ENCODE results near the gene LRRC10B.
"Not testable (repeated sequence)": the region's sequence is repeated elsewhere in the genome, so short reads cannot be mapped to it uniquely, and the experiment has no call there.

Gene LRRC10B

GRCh38 chr11:61476371-61476770 lies 32.2 kb upstream of the LRRC10B start:
- no peak overlapping the region for H3K4me3 ChIP-seq (ENCODE audit: low read depth, low read length)
- H3K27me3 ChIP-seq (ENCODE audit: control insufficient read depth, insufficient read depth, low read length) = no peaks in the 10 kb centered on the region
- no peaks in the 10 kb centered on the region for H3K36me3 ChIP-seq (ENCODE audit: control insufficient read depth, insufficient read depth, low read length)
- H3K9me3 ChIP-seq (ENCODE audit: control insufficient read depth, insufficient read depth, low read depth, low read length) = no peaks in the 10 kb centered on the region
- peaks cover 14% of the 10 kb centered on the region; the same call in 1 of the 2 replicates for H3K4me1 ChIP-seq (ENCODE audit: control insufficient read depth, insufficient read depth, low read length)
- H3K9ac ChIP-seq (ENCODE audit: low read length) = no peak overlapping the region
- H3K27ac ChIP-seq (ENCODE audit: low read depth, low read length) = no peak overlapping the region

GRCh38 chr11:61477126-61477525 lies 31.4 kb upstream of the LRRC10B start:
- Histone ChIP-seq H3K4me3 (ENCODE audit: low read depth, low read length) (no peak overlapping the region), H3K9ac (ENCODE audit: low read length) (no peak overlapping the region), H3K4me1 (ENCODE audit: control insufficient read depth, insufficient read depth, low read length) (peaks cover 21% of the 10 kb centered on the region), H3K27ac (ENCODE audit: low read depth, low read length) (no peak overlapping the region), H3K9me3 (ENCODE audit: control insufficient read depth, insufficient read depth, low read depth, low read length) (no peaks in the 10 kb centered on the region), H3K36me3 (ENCODE audit: control insufficient read depth, insufficient read depth, low read length) (no peaks in the 10 kb centered on the region), H3K27me3 (ENCODE audit: control insufficient read depth, insufficient read depth, low read length) (no peaks in the 10 kb centered on the region)

GRCh38 chr11:61477727-61478148 lies 30.8 kb upstream of the LRRC10B start:
- H3K27ac ChIP-seq (ENCODE audit: low read depth, low read length) = no peak overlapping the region
- H3K4me3 ChIP-seq (ENCODE audit: low read depth, low read length) = no peak overlapping the region
- H3K9ac ChIP-seq (ENCODE audit: low read length) = no peak overlapping the region
- no peaks in the 10 kb centered on the region for H3K9me3 ChIP-seq (ENCODE audit: control insufficient read depth, insufficient read depth, low read depth, low read length)
- H3K4me1 ChIP-seq (ENCODE audit: control insufficient read depth, insufficient read depth, low read length) = peaks cover 24% of the 10 kb centered on the region
- no peaks in the 10 kb centered on the region for H3K27me3 ChIP-seq (ENCODE audit: control insufficient read depth, insufficient read depth, low read length)
- H3K36me3 ChIP-seq (ENCODE audit: control insufficient read depth, insufficient read depth, low read length) = no peaks in the 10 kb centered on the region

GRCh38 chr11:61479360-61480058 lies 29.0 kb upstream of the LRRC10B start:
- H3K4me1 ChIP-seq (ENCODE audit: control insufficient read depth, insufficient read depth, low read length) = peaks cover 28% of the 10 kb centered on the region
- not testable (repeated sequence) for H3K27me3 ChIP-seq (ENCODE audit: control insufficient read depth, insufficient read depth, low read length); H3K27ac ChIP-seq (ENCODE audit: low read depth, low read length); H3K9ac ChIP-seq (ENCODE audit: low read length); H3K4me3 ChIP-seq (ENCODE audit: low read depth, low read length); H3K36me3 ChIP-seq (ENCODE audit: control insufficient read depth, insufficient read depth, low read length); H3K9me3 ChIP-seq (ENCODE audit: control insufficient read depth, insufficient read depth, low read depth, low read length)

GRCh38 chr11:61480261-61480993 lies 28.1 kb upstream of the LRRC10B start:
- peaks cover 28% of the 10 kb centered on the region for H3K4me1 ChIP-seq (ENCODE audit: control insufficient read depth, insufficient read depth, low read length)
- no peak overlapping the region for H3K27ac ChIP-seq (ENCODE audit: low read depth, low read length)
- no peak overlapping the region for H3K9ac ChIP-seq (ENCODE audit: low read length)
- H3K9me3 ChIP-seq (ENCODE audit: control insufficient read depth, insufficient read depth, low read depth, low read length) = no peaks in the 10 kb centered on the region
- H3K36me3 ChIP-seq (ENCODE audit: control insufficient read depth, insufficient read depth, low read length) = no peaks in the 10 kb centered on the region
- H3K27me3 ChIP-seq (ENCODE audit: control insufficient read depth, insufficient read depth, low read length) = no peaks in the 10 kb centered on the region
- H3K4me3 ChIP-seq (ENCODE audit: low read depth, low read length) = no peak overlapping the region

GRCh38 chr11:61480994-61481335 lies 27.6 kb upstream of the LRRC10B start:
- Histone ChIP-seq H3K9ac (ENCODE audit: low read length) (no peak overlapping the region), H3K27me3 (ENCODE audit: control insufficient read depth, insufficient read depth, low read length) (no peaks in the 10 kb centered on the region), H3K27ac (ENCODE audit: low read depth, low read length) (no peak overlapping the region)

GRCh38 chr11:61481806-61482205 lies 26.7 kb upstream of the LRRC10B start:
- H3K4me1 ChIP-seq (ENCODE audit: control insufficient read depth, insufficient read depth, low read length) = peaks cover 34% of the 10 kb centered on the region
- no peaks in the 10 kb centered on the region for H3K9me3 ChIP-seq (ENCODE audit: control insufficient read depth, insufficient read depth, low read depth, low read length)
- H3K9ac ChIP-seq (ENCODE audit: low read length) = no peak overlapping the region
- H3K4me3 ChIP-seq (ENCODE audit: low read depth, low read length) = no peak overlapping the region
- H3K27ac ChIP-seq (ENCODE audit: low read depth, low read length) = no peak overlapping the region
- H3K36me3 ChIP-seq (ENCODE audit: control insufficient read depth, insufficient read depth, low read length) = no peaks in the 10 kb centered on the region
- H3K27me3 ChIP-seq (ENCODE audit: control insufficient read depth, insufficient read depth, low read length) = no peaks in the 10 kb centered on the region

More at GRCh38 chr11:61480994-61481335, 27.6 kb upstream of the LRRC10B start:
- H3K4me1 ChIP-seq (ENCODE audit: control insufficient read depth, insufficient read depth, low read length) = peaks cover 28% of the 10 kb centered on the region
- no peak overlapping the region for H3K4me3 ChIP-seq (ENCODE audit: low read depth, low read length)
- H3K36me3 ChIP-seq (ENCODE audit: control insufficient read depth, insufficient read depth, low read length) = no peaks in the 10 kb centered on the region
- H3K9me3 ChIP-seq (ENCODE audit: control insufficient read depth, insufficient read depth, low read depth, low read length) = no peaks in the 10 kb centered on the region

- Histone ChIP-seq H3K27me3 (ENCODE audit: control insufficient read depth, insufficient read depth, low read length) (no peaks in the 10 kb centered on the region), H3K4me3 (ENCODE audit: low read depth, low read length) (no peak overlapping the region), H3K36me3 (ENCODE audit: control insufficient read depth, insufficient read depth, low read length) (no peaks in the 10 kb centered on the region), H3K9me3 (ENCODE audit: control insufficient read depth, insufficient read depth, low read depth, low read length) (no peaks in the 10 kb centered on the region), H3K4me1 (ENCODE audit: control insufficient read depth, insufficient read depth, low read length) (peaks cover 32% of the 10 kb centered on the region), H3K9ac (ENCODE audit: low read length) (no peak overlapping the region), H3K27ac (ENCODE audit: low read depth, low read length) (no peak overlapping the region)
Measured at GRCh38 chr11:61482513-61482912, 26.0 kb upstream of the LRRC10B start.

GRCh38 chr11:61484541-61484940 lies 24.0 kb upstream of the LRRC10B start:
- H3K4me3 ChIP-seq (ENCODE audit: low read depth, low read length) = no peak overlapping the region
- H3K27ac ChIP-seq (ENCODE audit: low read depth, low read length) = no peak overlapping the region
- H3K36me3 ChIP-seq (ENCODE audit: control insufficient read depth, insufficient read depth, low read length) = no peaks in the 10 kb centered on the region
- H3K9ac ChIP-seq (ENCODE audit: low read length) = no peak overlapping the region
- H3K9me3 ChIP-seq (ENCODE audit: control insufficient read depth, insufficient read depth, low read depth, low read length) = no peaks in the 10 kb centered on the region
- H3K4me1 ChIP-seq (ENCODE audit: control insufficient read depth, insufficient read depth, low read length) = peaks cover 40% of the 10 kb centered on the region
- no peaks in the 10 kb centered on the region for H3K27me3 ChIP-seq (ENCODE audit: control insufficient read depth, insufficient read depth, low read length)

- no peaks in the 10 kb centered on the region for H3K36me3 ChIP-seq (ENCODE audit: control insufficient read depth, insufficient read depth, low read length)
- H3K9me3 ChIP-seq (ENCODE audit: control insufficient read depth, insufficient read depth, low read depth, low read length) = no peaks in the 10 kb centered on the region
- no peak overlapping the region for H3K9ac ChIP-seq (ENCODE audit: low read length)
- H3K27me3 ChIP-seq (ENCODE audit: control insufficient read depth, insufficient read depth, low read length) = no peaks in the 10 kb centered on the region
- H3K27ac ChIP-seq (ENCODE audit: low read depth, low read length) = no peak overlapping the region
- no peak overlapping the region for H3K4me3 ChIP-seq (ENCODE audit: low read depth, low read length)
- H3K4me1 ChIP-seq (ENCODE audit: control insufficient read depth, insufficient read depth, low read length) = peaks cover 46% of the 10 kb centered on the region
Measured at GRCh38 chr11:61485080-61485479, 23.5 kb upstream of the LRRC10B start.

GRCh38 chr11:61486011-61486620 lies 22.4 kb upstream of the LRRC10B start:
- H3K36me3 ChIP-seq (ENCODE audit: control insufficient read depth, insufficient read depth, low read length) = no peaks in the 10 kb centered on the region
- H3K27me3 ChIP-seq (ENCODE audit: control insufficient read depth, insufficient read depth, low read length) = no peaks in the 10 kb centered on the region
- H3K9ac ChIP-seq (ENCODE audit: low read length) = no peak overlapping the region
- H3K4me3 ChIP-seq (ENCODE audit: low read depth, low read length) = no peak overlapping the region
- H3K4me1 ChIP-seq (ENCODE audit: control insufficient read depth, insufficient read depth, low read length) = peaks cover 45% of the 10 kb centered on the region
- H3K27ac ChIP-seq (ENCODE audit: low read depth, low read length) = no peak overlapping the region
- H3K9me3 ChIP-seq (ENCODE audit: control insufficient read depth, insufficient read depth, low read depth, low read length) = no peaks in the 10 kb centered on the region

All from HUES6 (cell line).